Bone marrow (tissue), 2 donors: ENCODE measurements around the gene PKNOX2.

Experiments used
- DNase-seq, 2 donors: peaks; one replicate each; lab custom pipeline; 2025; lab: John Stamatoyannopoulos, UW

The PKNOX2 gene

DNA sequence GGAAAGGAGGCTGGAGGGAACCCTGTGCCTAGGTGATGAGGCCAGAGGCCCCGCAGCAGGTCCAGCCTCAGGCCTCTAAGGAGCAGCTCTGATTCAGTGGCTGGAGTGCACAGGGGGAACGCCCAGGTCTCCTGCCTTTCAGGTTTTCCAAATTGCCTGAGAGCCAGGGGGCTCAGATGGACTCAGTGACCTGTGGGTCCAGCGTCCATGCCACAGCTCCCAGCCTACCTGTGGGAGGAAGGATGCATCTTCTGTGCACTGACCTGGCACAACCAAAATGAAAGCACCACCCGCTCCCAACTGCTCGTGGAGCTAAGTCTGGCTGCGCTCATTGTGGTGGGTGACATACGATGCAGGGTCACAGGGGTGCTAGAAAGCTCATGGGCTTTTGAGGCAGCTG, 248.7 kb downstream of the PKNOX2 start:
- DNase-seq, result no peak

DNA sequence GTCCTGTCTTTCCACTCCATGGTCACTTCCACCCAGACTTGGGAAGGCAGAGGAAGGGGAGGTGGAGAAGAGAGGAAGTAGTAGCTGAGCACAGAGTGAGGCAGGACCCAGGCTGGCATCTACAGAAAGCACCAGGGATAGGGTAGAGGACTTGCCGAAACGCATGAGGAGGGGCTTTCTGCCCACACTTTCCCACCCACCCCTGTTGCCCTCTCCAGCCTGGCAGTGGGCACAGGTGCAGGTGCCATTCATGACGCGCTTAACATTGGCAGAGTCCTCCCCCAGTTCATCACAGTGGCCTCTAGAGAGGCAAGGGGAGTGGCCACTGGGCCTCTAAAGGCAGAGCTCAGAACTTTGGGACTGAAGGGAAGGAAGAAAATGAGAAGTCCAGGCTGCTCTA, 249.6 kb downstream of the PKNOX2 start:
- no peak for DNase-seq

DNA sequence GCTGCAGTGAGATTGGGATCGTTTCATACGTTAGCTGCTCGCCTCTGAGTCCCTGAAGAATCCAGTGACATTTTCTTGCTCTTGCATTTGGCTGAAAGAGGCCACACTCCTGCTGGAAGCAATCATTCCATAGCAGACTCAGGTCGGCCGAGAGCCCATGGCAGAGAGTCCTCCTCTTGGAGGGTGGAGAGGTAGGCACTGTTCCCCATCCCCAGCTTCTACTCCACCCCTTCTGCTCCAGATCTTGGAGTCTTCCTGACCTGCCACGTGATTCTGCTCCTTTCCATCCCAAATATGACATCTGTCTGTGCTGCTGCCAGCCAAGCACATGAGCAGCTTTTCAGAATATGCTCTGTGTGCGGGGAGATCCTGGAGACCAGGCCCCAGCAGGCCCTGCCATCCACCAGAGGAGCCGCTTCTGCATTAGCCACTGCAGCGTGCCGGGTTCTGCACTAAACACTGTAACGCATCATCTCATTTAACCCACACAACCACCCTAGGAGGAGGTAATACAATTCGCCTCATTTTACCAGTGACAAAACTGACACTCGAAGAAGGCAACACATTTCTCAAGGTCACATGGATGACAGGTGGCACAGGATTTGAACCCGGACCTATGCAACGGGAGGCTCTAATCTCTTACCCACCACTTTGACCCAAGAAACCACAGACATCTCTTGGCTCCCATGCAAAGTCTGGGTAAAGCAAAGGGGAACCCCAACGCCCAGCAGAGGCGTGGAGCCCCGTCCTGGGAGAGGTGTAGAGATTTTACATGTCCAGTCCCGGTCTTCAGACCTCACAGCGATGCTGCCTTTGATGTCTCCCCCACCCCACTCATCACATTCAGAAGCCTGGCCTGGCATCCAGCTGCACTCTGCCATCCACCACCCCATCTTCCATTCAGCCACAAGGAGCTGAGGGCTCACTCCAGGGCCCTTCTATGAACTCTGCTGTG, 252.7 kb downstream of the PKNOX2 start:
- no peak for DNase-seq

DNA sequence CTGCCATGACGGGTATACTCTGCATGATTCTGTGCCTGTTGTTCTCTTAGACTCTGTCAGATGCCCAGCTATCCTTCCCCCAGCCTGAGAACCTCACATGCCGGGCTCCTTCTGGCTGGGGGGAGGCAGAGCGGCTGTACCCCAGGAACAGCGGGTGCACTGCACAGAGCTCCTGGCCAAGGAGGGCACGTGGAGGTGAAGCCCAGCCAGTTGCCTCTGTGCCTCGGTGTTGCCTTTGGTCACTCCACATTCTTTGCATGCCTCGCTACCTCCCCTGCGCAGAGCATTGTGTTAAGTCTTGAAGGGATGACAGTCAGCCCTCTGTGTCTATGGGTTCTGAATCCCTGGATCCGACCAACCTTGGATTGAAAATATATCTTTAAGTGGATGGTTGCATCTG, 253.8 kb downstream of the PKNOX2 start:
- no peak for DNase-seq

DNA sequence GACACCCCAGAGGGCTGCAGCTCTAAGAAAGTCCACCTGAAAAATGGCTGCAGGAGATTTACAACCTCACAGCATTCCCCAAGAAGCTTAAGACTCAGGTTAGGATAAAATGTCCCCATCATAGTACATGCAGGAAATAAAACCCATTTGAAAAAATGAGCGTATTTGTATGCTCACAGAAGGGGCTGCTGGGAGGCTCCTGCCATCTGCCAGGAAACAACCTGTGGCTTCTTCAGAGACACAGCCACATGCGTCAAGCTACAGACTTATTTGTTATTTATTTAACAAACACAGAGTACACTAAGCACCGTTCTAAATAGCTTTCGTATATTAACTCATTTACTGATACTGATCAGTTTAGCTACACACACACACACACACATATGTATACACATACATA, 258.1 kb downstream of the PKNOX2 start:
- no peak for DNase-seq

DNA sequence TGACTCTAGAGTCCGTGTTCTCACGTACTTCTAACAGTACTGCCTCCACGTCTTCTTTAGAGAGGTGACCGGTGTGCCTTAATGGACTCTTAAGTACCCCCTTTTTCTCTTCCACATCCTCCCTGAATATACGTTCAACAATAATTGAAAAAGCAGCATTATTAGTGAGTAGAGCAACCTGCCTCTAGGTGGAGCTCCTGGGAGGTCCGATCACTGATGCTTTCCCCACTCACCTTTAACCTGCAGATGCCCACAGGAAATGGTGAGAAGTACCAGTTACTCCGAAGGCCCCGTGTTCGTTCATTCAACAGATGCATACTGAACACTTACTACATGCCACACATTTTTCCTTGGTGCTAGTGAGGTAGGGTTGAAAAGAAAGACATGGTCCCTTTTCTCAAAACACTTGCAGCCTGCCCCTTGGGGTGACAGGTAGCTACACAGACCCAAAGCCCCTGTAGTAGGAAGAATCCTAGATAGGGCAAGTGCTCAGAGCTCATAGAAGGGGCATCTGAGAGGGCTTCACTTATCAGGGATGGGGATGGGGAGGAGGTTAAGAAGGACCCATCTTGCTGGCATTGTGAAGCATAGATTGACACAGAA, 258.8 kb downstream of the PKNOX2 start:
- no peak for DNase-seq

DNA sequence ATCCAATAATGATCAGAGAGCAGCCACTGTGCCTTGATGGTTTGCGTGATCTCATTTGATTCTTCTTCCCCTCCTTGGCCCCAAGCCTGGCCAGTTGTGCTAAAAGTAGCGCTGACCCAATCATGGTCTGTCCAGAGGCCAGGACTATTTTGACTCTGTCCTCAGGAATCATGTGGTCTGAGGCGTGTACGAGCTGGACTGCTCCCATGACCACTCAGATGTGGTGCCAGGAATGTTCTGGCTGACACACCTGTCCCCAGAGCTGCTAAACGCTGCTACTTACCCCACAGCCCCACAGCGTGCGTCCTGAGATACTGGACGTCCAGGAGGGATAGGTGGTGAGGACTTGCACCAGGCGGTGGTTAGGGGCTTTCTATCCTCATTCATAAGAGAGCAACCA, 261.1 kb downstream of the PKNOX2 start:
- DNase-seq, result no peak

DNA sequence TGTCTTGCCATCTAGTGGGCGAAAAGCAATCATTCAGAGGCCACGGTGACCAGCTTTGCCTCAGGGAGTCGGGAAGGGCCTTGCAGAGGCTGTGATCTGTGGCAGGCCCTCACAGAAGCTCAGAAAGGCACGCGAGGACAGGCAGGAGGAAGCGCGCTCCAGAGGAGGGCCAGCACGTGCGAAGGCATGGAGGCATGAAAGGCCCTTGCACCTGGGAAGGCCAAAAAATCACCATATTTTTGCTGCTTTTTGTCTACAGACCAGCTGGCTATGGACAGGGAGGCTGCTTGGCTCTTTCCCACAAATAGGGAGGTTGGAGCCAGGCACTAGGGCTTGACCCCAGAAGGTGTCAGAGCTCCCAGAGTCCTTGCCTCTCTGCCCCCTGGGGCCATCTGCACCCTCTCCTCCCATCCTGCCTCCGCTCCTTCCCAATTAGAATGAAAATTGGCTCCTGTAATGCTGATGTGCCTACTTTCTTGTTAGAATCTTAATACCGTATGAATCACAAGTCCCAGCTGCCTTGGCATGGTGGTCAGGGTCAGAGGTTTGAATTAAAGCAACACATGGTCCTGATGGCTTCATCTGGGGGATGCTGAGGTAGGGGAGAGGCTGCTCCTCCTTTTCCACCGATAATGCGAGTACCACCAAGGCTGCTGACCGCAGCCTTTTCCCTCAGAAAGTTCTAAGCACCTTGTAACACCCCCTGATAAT, 262.4 kb downstream of the PKNOX2 start:
- DNase-seq, result no peak

DNA sequence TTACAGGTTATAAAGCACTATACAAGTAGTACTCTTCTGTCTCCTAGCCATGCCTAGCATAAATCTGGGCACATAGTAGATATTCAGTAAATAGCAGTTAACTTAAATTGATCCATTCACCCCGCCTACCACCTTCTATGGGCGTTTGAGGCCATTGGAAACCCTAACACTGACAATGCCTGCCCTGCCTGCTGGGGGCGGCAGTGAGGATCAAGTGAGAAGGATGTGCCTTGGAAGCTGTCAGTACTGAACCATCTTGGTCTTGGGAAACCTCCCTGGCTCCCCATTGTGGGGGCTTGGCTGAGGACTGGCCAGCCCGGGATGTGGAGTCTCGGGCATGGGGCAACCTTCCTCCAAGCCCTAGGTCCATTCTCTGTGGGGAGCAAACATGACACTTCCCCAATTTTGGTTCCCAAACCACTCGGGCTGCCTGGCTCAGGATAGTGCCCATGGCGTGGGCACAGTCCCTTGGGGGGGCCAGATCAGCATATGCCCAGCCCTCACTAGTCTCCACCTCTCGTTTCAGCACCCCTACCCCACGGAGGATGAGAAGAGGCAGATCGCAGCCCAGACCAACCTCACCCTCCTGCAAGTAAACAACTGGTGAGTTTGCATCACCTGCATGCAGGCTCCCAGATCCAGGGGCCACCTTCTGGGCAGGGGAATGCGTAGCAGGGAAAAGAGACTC, 264.1 kb downstream of the PKNOX2 start:
- DNase-seq, result no peak

DNA sequence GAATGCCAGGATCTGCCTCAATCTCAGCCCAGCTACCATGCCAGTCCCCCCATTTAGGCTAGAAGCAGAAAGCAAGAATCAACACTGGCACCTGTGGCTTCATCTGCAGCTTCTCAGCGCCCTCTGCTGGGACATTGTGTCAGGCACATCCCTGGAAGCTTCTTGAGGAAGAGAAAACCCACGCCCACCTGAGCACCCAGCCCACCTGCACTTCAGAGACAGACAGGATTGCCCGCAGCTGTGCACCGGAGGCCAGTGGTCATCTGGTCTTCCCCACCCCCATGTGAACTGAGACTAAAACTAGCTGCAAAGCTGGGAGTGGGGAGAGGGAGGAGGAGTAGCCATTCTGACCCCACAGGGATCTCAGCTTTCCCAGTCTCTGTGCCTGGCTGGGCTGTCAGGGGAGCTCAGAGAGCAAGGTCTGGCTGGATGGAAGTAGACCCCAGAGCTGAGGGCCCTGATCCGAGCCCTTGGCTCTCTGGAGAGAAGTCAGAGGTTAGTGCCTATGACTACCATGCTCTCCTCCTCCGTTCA, 264.7 kb downstream of the PKNOX2 start:
- no peak for DNase-seq

DNA sequence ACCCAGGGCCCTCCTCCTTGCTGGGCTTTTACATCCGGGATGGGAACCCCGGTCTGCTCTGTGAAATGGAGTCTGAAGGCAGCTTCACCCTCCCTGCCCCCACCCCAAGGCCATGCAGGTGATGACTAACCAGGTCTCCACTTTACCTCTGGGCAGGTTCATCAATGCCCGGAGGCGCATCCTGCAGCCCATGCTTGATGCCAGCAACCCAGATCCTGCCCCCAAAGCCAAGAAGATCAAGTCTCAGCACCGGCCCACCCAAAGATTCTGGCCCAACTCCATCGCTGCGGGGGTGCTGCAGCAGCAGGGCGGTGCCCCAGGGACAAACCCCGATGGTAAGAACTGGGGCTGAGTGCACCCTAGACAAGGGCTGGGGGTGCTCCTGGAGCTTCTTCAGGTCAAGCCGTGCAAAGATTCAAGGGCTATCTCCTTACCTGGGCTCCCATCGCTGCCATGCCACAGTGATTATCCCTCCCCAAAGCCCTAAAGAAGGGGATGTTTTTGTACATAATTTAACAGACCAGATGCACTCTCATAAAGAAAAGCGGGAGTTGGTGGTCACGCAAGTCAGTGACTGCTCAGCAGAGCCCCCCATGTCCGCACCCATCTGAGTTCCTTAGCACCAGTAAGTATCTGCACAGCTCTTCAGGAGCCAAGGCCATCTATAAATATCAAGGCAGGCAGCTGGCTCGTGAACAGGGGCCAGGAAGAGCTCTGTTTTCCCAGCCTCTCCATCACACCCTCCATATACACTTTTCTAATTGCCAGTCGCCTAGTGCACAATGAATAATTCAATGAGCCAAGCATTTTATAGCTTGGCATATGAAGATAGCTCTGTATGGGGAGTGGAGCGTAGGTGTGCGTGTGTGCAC, 265.5 kb downstream of the PKNOX2 start:
- no peak for DNase-seq

DNA sequence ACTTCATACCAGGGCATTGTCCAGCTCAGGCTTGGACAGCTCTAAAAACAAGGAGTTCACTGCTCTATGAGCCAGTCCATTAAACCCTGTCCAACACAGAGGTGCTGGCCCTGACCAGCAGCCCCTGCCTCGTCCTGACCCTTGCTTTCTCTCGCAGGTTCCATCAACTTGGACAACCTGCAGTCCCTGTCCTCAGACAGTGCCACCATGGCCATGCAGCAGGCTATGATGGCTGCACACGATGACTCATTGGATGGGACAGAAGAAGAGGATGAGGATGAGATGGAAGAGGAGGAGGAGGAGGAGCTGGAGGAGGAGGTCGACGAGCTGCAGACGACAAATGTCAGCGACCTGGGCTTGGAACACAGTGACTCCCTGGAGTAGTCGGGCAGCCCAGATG, 266.5 kb downstream of the PKNOX2 start:
- no peak for DNase-seq

DNA sequence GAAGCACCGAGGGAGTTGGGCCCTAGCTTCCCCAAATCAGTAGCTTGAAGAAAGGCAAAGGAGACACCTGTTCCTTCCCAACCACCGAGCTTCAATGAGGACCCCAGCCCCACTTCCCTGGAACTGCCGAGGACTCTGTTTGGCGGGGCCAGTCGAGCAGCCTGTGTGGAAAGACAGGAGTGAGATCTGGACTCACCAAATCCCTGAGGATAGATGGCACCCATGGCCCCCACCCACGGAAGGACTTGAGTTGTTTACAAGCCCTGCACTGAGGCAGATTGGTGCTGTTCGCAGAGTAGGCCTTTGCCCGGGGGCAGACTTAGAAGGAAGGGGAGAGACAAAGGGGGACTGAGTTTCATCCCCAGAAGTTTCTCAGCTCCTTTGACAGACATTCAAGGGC, 266.9 kb downstream of the PKNOX2 start:
- no peak for DNase-seq

DNA sequence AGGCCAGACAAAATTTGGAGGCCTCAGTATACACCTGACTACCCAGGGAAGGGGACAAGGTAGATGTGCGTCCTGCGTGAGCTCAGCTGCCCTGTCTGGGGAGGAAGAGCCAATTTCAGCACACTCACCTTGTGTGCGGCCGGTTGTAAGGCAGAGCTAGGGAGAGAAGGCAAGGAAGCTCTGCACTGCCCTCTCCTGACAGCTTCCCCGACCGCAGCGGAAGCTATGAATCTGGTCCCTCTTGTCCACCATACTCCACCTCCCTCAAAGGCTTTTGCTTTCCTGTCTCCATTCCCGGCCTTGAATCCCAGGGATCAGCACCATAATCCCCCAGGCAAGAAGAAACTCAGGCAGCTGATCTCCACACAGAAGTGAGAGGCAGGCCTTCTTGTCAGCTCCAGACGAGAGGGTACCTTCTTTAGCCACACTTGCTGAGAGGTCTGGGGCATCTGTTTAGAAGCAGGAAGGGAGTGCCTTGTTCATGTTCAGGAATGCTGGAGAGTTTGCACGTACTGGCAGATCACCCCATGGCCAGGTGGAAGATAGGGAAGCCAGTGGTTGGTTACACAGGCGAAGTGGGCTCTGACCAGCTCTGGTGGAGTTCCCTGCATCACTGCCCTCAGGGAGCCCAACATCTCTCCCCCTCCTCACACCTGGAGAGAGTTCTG, 269.0 kb downstream of the PKNOX2 start:
- DNase-seq, result no peak

DNA sequence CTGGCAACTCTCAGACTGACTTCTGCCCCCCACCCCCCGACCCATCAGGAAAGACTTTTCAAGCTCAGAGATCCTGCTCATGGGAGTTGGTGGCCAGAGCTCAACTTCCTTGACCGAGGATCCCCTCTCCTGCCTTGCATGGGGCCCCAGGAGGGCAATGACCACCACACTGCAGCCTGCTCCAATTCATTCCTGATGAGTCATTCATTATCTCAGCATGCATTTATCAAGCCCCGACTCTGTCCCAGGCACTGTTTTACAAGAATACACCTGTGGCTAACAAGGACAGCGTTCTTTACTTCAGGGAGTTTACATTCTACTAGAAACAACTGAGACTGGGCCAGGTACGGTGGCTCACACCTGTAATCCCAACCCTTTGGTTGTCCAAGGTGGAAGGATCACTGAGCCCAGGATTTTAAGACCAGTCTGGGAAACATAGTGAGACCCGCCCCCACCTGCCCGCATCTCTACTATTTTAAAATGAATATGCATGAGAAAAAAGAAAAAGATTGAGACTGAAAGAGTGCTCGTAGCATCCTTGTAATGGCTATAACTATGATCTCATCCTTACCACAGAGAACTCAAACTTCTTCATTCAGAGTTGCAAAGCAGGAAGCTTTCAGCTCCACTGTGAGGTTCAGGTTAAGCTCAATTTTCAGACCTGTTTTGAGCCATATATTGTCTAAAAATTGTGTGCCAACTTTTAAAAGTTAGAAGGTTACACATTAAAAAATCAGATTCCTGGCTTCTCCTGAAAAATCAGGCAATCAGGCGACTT, 271.1 kb downstream of the PKNOX2 start:
- DNase-seq, result no peak

DNA sequence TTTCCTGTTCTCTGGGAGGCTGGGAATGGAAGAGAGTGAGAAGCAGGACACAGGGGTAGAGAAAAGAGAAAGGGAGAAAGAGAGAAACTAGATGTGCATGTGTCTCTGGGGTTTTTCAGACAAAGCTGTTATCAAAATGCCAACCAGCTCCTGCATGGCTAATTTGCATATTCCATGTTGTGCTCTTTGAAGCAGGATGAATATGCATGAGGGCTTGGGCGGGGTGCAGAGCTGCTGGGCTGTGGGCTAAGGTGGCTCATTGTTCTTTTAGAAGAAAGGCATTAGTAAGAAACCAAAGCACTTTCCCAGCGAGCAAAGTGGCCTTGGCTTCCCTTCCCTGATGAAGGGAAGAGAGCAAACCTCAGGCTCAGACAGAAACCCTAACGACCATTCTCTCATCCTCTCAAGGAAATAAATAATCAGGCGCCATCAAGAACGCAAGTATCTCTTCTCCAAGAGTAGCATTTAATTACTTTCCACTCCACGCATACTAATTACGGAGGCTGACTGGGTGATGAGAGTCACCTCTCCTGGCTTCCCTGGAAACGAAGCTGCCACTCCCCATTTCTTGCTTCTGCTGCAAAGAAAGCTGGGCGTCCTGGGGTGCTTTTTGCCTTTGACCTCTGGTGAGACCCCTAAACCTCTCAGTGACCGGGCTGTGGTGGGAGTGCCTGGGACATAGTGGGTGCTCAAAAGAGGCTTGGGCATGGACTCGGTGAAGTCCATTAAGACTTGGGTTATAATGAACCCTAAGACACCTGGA, 277.3 kb downstream of the PKNOX2 start:
- no peak for DNase-seq

DNA sequence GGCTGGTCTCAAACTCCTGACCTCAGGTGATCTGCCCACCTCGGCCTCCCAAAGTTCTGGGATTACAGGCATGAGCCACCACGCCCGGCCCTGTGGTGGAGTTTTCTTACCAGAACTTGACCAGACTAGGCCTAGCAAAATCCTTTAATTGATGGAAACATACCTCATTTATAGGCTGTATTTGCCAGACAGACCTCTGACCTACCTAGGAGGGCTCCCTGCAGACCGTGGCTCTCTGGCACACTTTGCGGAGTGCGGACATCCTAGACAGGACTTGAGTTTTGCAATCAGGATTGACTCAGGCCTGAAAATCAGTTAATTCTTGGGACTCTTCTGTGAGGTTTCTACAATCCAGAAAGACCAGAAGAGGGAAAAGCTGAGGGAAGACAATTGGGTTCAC, 278.4 kb downstream of the PKNOX2 start:
- no peak for DNase-seq

DNA sequence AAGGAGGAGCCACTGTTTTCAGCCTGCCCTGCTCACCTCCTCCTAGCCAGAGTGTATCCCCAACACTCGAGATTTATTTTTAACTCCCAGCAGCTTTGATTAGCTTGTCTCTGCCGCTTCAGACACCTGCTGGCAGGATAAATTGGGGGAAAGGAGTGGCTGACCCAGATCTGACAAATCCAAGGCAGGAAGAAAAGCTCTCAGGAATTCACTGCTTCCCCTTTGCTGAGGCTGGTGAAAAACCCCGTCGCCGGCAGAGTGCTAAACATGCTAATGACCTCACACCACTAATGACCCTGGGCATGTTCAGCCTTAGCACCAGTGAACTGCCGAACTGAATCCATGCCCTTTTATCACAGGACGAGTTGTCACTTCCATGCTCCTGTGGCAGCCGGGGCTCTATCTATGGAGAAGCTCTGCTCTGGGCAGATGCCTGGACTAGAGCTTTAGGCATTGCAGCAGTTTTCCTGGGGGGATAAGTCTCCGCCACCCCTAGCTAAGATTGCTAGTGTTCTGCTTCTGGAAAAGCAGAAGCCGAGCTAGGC, 279.3 kb downstream of the PKNOX2 start:
- no peak for DNase-seq

DNA sequence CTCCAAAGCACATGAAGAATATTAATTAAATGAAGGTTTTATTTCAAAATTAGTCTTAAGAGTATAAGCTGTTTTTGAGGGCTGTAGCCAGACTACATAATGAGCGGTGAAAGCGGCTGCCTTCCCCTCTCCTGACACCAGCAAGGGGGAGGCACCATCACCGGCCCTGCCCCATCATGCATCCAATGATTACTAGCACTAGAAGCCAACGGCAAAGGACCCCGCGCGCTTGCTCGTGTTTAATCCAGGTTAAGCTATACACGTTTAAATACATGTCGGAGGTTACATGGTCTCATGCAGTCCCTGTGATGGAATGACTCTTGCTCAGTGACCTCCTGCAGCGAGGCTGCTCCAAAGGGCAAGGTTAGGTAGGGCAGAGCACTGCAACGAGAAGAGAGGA, 281.2 kb downstream of the PKNOX2 start:
- DNase-seq, result no peak
